Thoracic aorta (tissue), 2 donors: ENCODE measurements around the gene BICRAL. TPM values are rescaled to one million over a fixed set of nuclear protein-coding genes. Genes with fewer than 3 reads are reported as not detected.
A peak's percentile ranks its signal among the peaks of the same experiment; 100 is the strongest.

Source experiments
- ATAC-seq: fragments of 150-250 bp; one replicate; pipeline ENCODE4 v1.8.0; 2017; ENCODE audit warnings: low read depth; ENCODE audit not compliant: insufficient number of reproducible peaks, low FRiP score
- DNase-seq: peaks from one replicate; pipeline ENCODE4 v3.0.0-alpha.2; 2020; ENCODE audit warnings: low spot score
- H3K27ac ChIP-seq, 2 donors: fragments of 200-600 bp; sonication (generic); 1 replicate in 1 of 2; 2 replicates in 1 of 2; pipeline ENCODE4 v1.5.1; 2016; ENCODE audit warnings: mild to moderate bottlenecking in 2 of 2, moderate library complexity in 2 of 2
- H3K27me3 ChIP-seq: fragments of 200-600 bp; sonication (generic); replicated peaks from 2 replicates; pipeline ENCODE4 v1.6.0; 2016; ENCODE audit warnings: mild to moderate bottlenecking; ENCODE audit not compliant: insufficient read depth
- H3K36me3 ChIP-seq: fragments of 200-600 bp; sonication (generic); one replicate; pipeline ENCODE4 v1.5.1; 2016
- H3K4me1 ChIP-seq, 2 donors: fragments of 200-600 bp; sonication (generic); 1 replicate in 1 of 2; 2 replicates in 1 of 2; pipeline versions ENCODE4 v1.5.1 to v1.6.0; 2016; ENCODE audit warnings: low read depth in 2 of 2, mild to moderate bottlenecking in 1 of 2; ENCODE audit not compliant: control insufficient read depth in 1 of 2
- H3K4me3 ChIP-seq: fragments of 200-600 bp; sonication (generic); 2 replicates; pipeline ENCODE4 v1.5.1; 2016; ENCODE audit warnings: mild to moderate bottlenecking
- H3K9me3 ChIP-seq: fragments of 200-600 bp; sonication (generic); 2 replicates; pipeline ENCODE4 v1.5.1; 2016
- total RNA-seq, 2 donors: library from RNA; depleted of rRNA; stranded (reverse); fragments of >200 nt; gene quantifications; one replicate each; pipeline versions ENCODE4 v1.1.0 to v1.2.3, GENCODE V29; 2016
- TF ChIP-seq, protein P1 (sequence below): fragments of 200-600 bp; sonication (generic); IDR thresholded peaks from one replicate; pipeline ENCODE4 v1.5.1; 2019; ENCODE audit warnings: antibody characterized with exemption

Gene BICRAL
- total RNA-seq, 2 donors from 2014 or later: 16.5 to 18.8 TPM

DNA sequence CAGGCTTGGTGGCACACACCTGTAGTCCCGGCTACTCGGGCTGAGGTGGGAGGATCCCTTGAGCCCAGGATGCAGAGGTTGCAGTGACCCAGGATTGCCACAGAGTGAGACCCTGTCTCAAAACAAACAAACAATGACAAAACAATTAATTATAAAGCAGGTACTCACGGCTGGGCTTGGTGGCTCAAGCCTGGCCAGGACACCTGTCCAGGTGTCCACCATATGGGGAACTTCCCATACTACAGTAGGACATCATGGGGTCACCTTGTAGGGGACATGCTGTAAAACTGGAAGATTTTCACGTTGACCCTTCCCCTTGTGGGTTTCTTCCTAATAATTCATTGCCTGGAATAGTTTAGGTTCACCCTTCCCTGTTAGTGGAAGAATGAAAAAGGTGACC is 66.8 kb downstream of the BICRAL start:
- Histone ChIP-seq H3K9me3 (no peaks in the 10 kb centered on the region), H3K4me3 (no peak overlapping the region), H3K36me3 (peaks cover 20% of the 10 kb centered on the region), H3K27ac (no peak overlapping the region), H3K4me1 (no peaks in the 10 kb centered on the region), H3K27me3 (no peaks in the 10 kb centered on the region)
- DNase-seq (no peak), ATAC-seq (no peak)
- TF ChIP-seq, protein P1, sequence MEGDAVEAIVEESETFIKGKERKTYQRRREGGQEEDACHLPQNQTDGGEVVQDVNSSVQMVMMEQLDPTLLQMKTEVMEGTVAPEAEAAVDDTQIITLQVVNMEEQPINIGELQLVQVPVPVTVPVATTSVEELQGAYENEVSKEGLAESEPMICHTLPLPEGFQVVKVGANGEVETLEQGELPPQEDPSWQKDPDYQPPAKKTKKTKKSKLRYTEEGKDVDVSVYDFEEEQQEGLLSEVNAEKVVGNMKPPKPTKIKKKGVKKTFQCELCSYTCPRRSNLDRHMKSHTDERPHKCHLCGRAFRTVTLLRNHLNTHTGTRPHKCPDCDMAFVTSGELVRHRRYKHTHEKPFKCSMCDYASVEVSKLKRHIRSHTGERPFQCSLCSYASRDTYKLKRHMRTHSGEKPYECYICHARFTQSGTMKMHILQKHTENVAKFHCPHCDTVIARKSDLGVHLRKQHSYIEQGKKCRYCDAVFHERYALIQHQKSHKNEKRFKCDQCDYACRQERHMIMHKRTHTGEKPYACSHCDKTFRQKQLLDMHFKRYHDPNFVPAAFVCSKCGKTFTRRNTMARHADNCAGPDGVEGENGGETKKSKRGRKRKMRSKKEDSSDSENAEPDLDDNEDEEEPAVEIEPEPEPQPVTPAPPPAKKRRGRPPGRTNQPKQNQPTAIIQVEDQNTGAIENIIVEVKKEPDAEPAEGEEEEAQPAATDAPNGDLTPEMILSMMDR: no peak

DNA sequence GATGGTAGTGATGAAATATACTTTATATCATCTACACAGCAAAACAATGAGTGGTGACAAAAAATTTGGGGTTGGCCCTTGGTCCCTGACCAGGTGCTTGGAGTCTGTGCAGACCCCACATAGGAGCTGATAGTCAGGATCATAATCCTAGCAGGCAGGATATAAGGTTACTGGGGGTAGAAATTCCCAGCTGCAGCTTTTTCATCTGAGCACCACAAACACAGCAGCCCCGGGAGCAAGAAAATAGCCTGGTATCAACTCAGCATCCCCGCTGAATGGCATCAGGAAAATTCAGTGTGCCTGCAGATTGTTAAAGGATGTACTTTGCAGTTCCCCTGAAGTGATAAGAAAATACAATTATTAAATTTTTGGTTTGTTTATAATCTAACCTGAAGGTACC is 69.7 kb downstream of the BICRAL start:
- H3K9me3 ChIP-seq: no peaks in the 10 kb centered on the region
- ATAC-seq: no peak
- H3K4me3 ChIP-seq: no peak overlapping the region
- no peak for DNase-seq
- H3K4me1 ChIP-seq: no peaks in the 10 kb centered on the region
- no peak overlapping the region for H3K27ac ChIP-seq
- TF ChIP-seq, protein P1: no peak
- H3K36me3 ChIP-seq: peaks cover 26% of the 10 kb centered on the region
- H3K27me3 ChIP-seq: no peaks in the 10 kb centered on the region

DNA sequence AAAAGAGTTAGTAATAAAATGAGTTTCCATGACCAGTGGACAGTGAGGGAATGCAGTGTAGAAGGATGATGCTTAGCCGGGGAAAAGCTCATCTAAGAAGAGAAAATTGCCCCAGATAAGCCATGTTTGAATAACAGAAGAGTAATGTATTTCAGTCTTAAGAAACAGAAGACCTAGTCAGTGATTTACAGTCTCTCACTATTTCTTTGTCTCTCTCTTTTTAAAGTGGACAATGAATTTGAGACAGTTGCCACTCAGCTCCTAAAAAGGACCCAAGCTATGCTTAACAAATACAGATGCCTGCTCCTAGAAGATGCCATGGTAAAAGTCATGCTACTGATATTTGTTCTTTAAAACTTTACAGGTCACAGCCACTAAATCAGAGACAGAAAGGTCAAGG is 78.2 kb downstream of the BICRAL start:
- peaks cover 46% of the 10 kb centered on the region for H3K36me3 ChIP-seq
- no peak overlapping the region for H3K4me3 ChIP-seq
- no peaks in the 10 kb centered on the region for H3K9me3 ChIP-seq
- no peak for ATAC-seq
- H3K27ac ChIP-seq: no peak overlapping the region
- peaks cover 7 to 11% of the 10 kb centered on the region in 2 donors for H3K4me1 ChIP-seq
- no peak for DNase-seq
- TF ChIP-seq, protein P1: no peak
- no peaks in the 10 kb centered on the region for H3K27me3 ChIP-seq

DNA sequence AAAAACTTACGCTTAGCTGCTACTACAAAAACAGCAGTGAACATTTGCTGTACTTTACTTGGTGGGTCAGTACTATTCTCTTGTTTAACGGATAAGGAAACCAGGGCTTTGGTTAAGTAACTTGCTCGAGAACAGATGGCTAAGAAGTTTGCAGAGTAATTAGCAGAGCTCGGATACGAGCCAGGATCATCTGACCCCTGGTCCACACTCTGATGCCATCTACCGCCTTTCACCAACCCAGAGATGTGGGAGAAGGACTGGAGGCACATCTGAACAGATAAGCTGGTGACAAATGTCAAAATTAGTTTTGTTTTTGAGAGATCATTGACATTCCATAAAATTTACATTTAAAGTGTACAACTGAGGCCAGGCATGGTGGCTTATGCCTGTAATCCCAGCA is 78.6 kb downstream of the BICRAL start:
- Histone ChIP-seq H3K9me3 (no peaks in the 10 kb centered on the region), H3K4me1 (peaks cover 7 to 11% of the 10 kb centered on the region in 2 donors), H3K27ac (no peak overlapping the region), H3K36me3 (peaks cover 46% of the 10 kb centered on the region), H3K4me3 (no peak overlapping the region), H3K27me3 (no peaks in the 10 kb centered on the region)
- ATAC-seq: no peak
- DNase-seq: no peak
- TF ChIP-seq, protein P1: no peak

DNA sequence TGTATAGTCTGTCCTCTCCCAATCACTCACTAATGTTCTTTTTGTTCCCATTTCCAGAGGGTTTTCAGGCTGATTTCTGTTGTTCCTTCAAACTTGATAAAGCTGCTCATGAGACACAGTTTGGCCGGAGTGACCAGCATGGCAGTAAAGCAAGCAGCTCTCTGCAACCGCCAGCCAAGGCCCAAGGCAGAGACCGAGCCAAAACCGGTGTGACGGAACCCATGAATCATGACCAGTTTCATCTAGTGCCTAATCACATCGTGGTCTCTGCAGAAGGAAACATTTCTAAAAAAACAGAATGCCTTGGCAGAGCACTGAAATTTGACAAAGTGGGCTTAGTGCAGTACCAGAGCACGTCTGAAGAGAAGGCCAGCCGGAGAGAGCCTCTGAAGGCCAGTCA is 82.8 kb downstream of the BICRAL start:
- Histone ChIP-seq H3K4me3 (no peak overlapping the region), H3K36me3 (peaks cover 33% of the 10 kb centered on the region), H3K4me1 (peaks cover 7 to 11% of the 10 kb centered on the region in 2 donors), H3K27ac (peak overlapping the region; percentile 76 to 81), H3K27me3 (no peaks in the 10 kb centered on the region), H3K9me3 (no peaks in the 10 kb centered on the region)
- ATAC-seq (peak; percentile 78), DNase-seq (peak; percentile 54)
- TF ChIP-seq, protein P1: peak; percentile 27
